ENCODE data around the gene LPIN1.

DNA sequence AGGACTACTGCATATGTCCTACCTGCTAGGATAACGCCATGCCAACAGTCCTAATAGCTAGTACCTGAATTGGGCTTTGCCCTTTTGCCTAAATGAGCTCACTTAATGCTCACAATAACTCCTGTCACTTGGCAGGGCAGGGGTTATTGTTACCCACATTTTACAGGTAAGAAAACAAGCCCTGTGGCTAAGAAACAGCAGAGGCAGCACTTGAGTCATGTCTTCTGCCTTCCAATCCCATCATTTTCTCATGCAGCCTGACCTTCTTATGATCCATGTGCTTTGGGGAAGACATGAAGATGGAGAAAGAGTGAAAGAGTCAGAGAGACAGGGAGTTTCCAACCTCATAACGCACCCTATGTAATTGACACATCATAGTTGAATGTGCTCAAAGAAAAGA lies 33.6 kb upstream of the LPIN1 start:
- TF ChIP-seq, protein P1, sequence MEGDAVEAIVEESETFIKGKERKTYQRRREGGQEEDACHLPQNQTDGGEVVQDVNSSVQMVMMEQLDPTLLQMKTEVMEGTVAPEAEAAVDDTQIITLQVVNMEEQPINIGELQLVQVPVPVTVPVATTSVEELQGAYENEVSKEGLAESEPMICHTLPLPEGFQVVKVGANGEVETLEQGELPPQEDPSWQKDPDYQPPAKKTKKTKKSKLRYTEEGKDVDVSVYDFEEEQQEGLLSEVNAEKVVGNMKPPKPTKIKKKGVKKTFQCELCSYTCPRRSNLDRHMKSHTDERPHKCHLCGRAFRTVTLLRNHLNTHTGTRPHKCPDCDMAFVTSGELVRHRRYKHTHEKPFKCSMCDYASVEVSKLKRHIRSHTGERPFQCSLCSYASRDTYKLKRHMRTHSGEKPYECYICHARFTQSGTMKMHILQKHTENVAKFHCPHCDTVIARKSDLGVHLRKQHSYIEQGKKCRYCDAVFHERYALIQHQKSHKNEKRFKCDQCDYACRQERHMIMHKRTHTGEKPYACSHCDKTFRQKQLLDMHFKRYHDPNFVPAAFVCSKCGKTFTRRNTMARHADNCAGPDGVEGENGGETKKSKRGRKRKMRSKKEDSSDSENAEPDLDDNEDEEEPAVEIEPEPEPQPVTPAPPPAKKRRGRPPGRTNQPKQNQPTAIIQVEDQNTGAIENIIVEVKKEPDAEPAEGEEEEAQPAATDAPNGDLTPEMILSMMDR (IDR thresholded peaks at IDR 0.05; ENCODE audit: low read depth, low read length), result no peak
- TF ChIP-seq POLR2A (IDR thresholded peaks at IDR 0.05; ENCODE audit: extremely low read depth, insufficient read length), result no peak
- TF ChIP-seq MAX (IDR thresholded peaks at IDR 0.05; ENCODE audit: low read depth, low read length), result no peak

Data from NB4 (cell line).